Measurements from ENCODE around the gene DNAH9.

The DNAH9 gene

GRCh38 chr17:11690681-11691080, 92.4 kb downstream of the DNAH9 start:
- DNase-seq: no peak

GRCh38 chr17:11692688-11693087, 94.4 kb downstream of the DNAH9 start:
- no peak for DNase-seq

DNA sequence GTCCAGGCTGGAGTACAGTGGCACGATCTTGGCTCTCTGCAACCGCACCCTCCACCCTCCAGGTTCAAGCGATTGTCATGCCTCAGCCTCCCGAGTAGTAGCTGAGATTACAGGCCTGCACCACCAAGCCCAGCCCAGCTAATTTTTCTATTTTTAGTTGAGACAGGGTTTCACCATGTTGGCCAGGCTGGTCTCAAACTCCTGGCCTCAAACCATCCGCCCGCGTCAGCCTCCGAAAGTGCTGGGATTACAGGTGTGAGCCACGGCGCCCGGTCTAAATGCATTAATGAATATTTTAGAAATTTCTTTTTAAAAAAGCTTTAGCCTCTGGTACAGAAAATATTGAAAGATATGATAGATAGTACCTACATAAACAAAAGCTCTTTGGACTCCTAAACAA, 95.0 kb downstream of the DNAH9 start:
- DNase-seq: no peak

DNA sequence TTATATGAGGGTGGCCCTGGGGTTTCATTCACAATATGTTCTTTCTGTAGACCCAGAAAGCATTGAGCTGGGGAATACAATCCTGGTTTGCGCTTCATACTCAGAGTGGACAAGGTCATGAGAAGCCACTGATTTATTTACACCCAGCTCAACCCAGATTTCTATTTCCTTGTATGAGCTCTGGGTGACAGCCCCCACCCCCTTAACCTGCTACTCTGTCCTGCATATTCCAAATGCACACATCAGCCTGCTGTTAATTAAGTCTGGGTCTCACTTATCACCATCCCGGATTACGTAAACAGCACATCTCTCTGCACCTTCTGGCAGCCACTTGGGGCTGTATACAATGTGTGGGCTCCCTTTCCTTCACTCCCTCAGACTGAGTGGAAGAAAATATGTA, 102.4 kb downstream of the DNAH9 start:
- no peak for DNase-seq

DNA sequence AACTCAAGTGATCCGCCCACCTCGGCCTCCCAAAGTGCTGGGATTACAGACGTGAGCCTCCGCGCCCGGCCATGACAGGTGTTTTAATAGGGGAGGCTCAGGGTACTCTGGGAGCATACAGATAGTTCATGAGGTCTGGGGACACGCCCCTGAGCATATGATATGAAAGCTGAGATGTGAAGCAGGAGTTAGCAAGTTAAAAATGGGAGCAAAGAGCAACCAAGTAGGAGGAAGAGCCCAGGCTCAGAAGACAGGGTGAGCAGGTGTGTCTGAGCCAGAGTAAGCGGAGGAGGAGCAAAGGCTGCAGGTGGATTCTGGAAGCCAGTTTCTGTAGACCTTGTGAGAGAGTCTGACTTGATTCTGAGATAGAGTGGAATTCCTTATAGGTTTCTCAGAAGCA, 103.6 kb downstream of the DNAH9 start:
- no peak for DNase-seq

GRCh38 chr17:11704041-11704440, 105.8 kb downstream of the DNAH9 start:
- no peak for DNase-seq

DNA sequence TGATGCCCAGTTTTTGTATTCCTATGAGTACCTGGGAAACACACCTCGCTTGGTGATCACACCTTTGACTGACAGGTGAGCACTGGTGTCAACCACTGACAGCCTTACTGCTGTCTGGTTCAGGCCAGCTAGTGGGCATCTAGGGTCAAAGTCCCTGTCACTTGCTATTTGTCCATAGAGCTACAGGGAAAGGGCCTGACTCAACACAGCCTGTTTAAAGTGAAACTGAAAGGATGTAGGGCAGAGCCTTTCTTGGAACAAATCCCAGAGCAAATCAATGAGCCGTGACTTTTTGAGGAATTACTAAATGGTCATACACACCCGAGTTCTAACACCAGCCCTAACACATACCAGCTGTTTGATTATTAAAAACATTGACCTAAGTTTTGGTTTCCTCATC, 106.8 kb downstream of the DNAH9 start:
- DNase-seq: no peak

DNA sequence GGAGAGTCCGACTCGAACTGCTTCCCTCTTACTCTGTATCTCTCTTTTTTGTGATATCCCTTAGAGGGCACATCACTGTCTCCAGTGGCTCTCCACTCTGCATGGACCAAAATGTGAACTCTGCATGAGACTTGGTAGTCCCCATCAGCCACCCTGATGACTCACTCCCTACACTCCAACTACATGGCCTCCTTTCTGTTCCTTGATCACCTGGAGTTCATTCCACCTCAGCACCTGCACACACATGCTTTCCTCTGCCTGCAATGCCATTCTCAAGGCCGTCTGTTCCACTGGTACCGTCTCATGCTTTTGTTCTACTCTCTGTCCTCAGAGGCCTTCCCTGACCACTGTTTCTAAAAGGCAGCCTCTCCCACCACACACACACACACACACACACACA, 109.3 kb downstream of the DNAH9 start:
- no peak for DNase-seq

DNA sequence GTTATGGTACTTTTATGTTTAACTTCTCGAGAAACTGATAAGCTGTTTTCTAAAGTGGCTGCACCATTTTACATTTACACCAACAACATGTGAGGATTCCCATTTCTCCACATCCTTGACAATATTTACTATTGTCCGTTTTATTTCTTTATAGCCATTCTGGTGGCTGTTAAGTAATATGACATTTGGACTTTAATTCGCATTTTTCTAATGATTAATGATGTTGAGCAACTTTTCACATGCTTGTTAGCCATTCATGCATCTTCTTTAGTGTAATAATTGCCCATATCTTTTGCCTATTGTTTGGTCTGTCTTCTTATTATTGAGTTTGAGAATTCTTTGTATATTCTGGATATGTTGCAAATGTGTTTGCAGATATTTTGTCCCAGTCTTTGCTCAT, 114.2 kb downstream of the DNAH9 start:
- no peak for DNase-seq

- DNase-seq: no peak
These were observed 120.9 kb downstream of the DNAH9 start for GRCh38 chr17:11719203-11719602.

DNA sequence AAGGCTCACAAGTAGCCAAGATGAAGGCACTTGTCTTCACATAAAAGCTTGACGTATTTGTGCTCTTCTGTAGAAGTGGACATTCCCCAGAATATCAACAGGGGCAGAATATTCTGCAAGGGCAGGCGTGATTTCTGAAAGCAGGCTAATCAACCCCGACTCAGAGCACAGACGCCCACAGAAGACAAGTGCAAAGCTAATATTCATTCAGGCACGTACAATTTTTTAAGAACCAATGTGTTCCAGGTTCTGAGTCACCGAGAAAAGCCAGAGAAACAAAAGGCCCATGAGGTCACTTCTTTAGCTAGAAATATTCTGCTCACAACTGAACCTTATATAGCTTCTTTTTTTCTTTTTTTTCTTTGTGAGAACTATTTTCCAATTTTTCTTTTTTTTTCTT, 121.6 kb downstream of the DNAH9 start:
- DNase-seq: no peak

GRCh38 chr17:11720816-11721215, 122.5 kb downstream of the DNAH9 start:
- DNase-seq: no peak

DNA sequence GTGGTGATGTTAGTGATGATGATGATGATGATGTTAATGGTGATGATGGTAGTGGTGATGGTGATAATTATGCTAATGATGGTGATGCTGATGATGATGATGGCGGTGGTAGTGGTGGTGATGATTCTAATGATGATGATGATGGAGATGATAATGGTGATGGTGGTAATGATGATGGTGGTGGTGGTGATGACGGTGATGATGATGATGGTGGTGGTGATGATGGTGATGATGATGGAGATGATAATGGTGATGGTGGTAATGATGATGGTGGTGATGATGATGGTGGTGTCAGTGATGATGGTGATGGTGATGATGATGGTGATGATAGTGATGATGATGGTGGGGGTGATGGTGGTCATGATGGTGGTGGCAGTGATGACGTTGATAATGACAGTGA, 132.5 kb downstream of the DNAH9 start:
- DNase-seq: no peak

DNA sequence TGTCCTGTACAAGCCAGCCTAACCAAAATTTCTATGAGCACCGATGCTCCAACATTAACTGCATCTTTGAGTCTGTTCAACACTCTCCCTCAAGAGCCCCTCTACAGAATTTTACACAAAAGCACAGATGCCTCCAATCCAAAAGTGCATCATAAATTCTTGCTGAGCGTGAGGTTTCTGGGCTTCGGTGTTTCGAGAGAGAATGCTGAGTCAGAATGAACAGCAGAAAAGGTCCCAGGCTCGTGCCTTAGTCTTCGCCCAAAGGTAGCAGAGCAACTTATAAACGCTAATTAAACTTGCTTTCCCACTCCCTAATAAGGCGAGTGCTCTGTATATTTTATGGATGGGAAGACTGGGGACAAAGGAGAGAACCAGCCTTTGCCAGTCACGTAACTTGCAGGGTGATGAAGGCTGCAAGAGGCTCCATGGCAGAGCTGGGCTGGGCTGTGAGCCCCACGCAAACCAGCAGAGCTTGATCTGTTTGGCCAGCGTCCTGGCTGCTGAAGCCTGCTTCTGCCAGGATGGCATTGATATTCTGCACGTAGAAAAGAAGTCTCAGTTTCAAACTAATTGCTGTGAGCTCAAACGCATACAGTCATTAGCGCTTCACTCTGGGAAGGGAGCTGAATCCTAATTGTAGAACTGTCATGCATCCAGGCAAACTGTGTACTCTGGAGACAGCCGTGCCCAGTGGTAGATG, 138.5 kb downstream of the DNAH9 start:
- DNase-seq: no peak

DNA sequence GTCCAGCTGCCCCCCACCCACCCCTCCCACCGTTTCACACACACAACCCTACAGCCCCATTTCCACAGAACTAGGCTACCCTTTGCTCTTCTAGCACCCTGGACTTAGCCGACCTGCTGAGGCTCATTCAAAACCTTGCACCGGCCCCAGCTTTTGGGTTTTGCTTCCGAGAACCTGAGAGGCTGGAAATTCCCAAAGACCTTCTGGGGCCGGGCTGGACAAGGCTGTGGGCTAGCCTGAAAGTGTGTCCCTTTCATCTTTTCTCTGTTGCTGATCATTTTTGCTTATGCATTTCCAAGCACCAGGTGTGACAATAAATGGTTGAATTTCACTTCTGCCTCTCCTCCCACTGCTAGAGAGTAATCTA, 139.0 kb downstream of the DNAH9 start:
- no peak for DNase-seq

DNA sequence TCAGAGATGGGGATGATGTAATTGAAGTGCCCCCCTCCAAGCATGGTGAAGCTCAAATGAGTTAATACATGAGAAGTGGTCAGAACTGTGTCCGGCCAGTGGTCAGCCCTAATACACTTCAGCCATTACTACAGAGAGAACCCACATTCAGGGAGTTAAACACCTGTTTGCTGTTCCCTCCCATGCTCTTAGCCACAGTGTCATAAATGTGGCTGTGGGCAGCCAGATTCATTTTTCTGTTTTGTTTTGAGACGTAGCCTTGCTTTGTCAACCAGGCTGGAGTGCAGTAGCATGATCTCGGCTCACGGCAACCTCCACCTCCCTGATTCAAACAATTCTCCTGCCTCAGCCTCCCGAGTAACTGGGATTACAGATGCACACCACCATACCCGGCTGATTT, 139.9 kb downstream of the DNAH9 start:
- DNase-seq: no peak

DNA sequence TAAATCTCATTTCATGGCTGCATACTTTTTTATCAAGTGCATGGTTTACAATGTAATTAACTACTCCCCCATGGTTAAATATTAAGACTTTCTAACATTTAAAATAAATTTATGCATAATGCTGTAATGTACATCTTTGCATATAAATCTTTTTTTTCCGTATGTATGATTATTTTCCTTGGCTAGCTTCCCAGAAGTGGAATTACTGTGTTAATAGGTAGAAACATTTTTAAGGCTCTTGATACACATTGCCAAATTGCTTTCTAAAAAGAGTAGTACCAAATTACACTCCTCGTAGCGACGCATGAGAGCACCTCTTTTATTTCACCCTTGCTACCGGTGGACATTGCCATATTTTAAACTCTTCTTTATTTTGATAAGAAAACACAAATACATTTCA, 141.1 kb downstream of the DNAH9 start:
- DNase-seq: no peak

- DNase-seq: no peak
These were observed 141.6 kb downstream of the DNAH9 start for GRCh38 chr17:11739848-11740247.

- DNase-seq: no peak
These were observed 144.6 kb downstream of the DNAH9 start for GRCh38 chr17:11742886-11743285.

GRCh38 chr17:11744696-11745095, 146.4 kb downstream of the DNAH9 start:
- no peak for DNase-seq

DNA sequence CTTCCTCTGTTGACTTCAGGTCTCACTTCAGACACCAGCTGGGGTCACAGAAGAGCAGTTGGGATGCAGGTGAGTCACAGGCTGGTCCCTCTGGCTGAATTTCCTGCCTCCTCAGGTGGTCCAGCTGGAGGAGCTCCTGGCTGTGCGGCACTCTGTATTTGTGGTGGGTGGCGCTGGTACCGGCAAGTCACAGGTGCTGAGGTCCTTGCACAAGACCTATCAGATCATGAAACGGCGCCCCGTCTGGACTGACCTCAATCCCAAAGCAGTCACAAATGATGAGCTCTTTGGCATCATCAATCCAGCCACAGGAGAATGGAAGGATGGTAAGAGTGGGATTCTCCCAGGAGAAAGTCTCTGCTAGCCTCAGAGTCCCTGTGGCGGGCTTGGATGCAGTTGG, 149.2 kb downstream of the DNAH9 start:
- DNase-seq: no peak

- no peak for DNase-seq
These were observed 159.5 kb downstream of the DNAH9 start for GRCh38 chr17:11757815-11758214.

GRCh38 chr17:11768106-11768505, 169.8 kb downstream of the DNAH9 start:
- no peak for DNase-seq

DNA sequence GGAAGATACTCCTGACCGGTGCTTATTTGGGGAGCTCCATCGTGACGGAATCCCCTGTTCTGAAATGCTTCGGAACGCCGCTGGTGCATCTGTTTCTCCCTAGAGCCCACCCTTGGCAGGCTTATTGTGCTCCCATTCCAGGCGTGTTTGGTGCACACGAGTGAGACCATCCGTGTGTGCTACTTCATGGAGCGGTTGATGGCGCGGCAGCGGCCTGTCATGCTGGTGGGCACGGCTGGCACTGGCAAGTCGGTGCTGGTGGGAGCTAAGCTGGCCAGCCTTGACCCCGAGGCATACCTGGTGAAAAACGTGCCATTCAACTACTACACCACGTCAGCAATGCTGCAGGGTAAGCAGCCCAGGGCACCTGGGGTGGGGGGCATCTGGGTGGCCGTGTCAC, 170.7 kb downstream of the DNAH9 start:
- DNase-seq: no peak

- no peak for DNase-seq
These were observed 173.8 kb downstream of the DNAH9 start for GRCh38 chr17:11772031-11772430.

DNA sequence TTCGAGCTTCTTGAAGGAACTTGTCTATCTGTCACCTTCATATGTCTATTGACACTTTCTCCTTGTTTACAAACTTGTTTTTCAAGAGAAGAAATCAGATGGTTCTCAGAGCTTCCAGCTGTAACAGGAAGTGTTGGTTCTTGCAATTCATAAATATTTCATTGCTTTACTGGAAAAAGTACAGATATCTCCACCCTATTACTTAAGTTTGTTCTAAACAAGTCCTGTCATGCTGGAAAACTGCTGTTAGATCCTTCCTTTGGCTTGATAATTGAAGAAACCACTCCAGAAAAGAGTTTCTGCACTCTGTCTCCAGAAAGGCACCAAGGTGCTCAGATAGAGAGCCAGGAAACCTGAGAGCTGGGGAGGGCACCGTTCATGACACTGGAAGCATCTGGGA, 181.6 kb downstream of the DNAH9 start:
- DNase-seq: no peak
